GM18519 (cell line): ENCODE data around the gene KIF1A.

ENCODE experiments used
- ATAC-seq: cut with Tn5 transposase; IDR thresholded peaks from one replicate; pipeline ENCODE4 v1.9.1; 2021; ENCODE audit warnings: mild to moderate bottlenecking, moderate library complexity; ENCODE audit not compliant: unreplicated experiment, low FRiP score

The KIF1A gene

GRCh38 chr2:240821429-240821778 lies 1.4 kb upstream of the KIF1A start:
- no peak for ATAC-seq

- no peak for ATAC-seq
These were observed 799 bp upstream of the KIF1A start for GRCh38 chr2:240820607-240821428.

- no peak for ATAC-seq
These were observed 727 bp downstream of the KIF1A start for GRCh38 chr2:240819126-240819857.

- ATAC-seq: no peak
These were observed 1.5 kb downstream of the KIF1A start for GRCh38 chr2:240818293-240819125.

- ATAC-seq: no peak
These were observed 2.3 kb downstream of the KIF1A start for GRCh38 chr2:240817496-240818292.

GRCh38 chr2:240816584-240817495 lies 3.2 kb downstream of the KIF1A start:
- no peak for ATAC-seq

GRCh38 chr2:240815761-240816583 lies 4.0 kb downstream of the KIF1A start:
- no peak for ATAC-seq

GRCh38 chr2:240814946-240815760 lies 4.9 kb downstream of the KIF1A start:
- ATAC-seq: no peak

GRCh38 chr2:240814280-240814679 lies 5.7 kb downstream of the KIF1A start:
- no peak for ATAC-seq

- ATAC-seq: no peak
These were observed 6.6 kb downstream of the KIF1A start for GRCh38 chr2:240813231-240813921.

GRCh38 chr2:240812721-240813120 lies 7.3 kb downstream of the KIF1A start:
- no peak for ATAC-seq

- no peak for ATAC-seq
These were observed 7.7 kb downstream of the KIF1A start for GRCh38 chr2:240812301-240812680.

- ATAC-seq: no peak
These were observed 8.4 kb downstream of the KIF1A start for GRCh38 chr2:240811346-240812300.

- no peak for ATAC-seq
These were observed 9.4 kb downstream of the KIF1A start for GRCh38 chr2:240810621-240811020.

GRCh38 chr2:240810199-240810598 lies 9.8 kb downstream of the KIF1A start:
- ATAC-seq: no peak

- no peak for ATAC-seq
These were observed 10.7 kb downstream of the KIF1A start for GRCh38 chr2:240809276-240809675.
